Heart right ventricle (tissue), 16 donors: ENCODE data around the gene TDRKH. TPM values are rescaled to one million over a fixed set of nuclear protein-coding genes. Genes with fewer than 3 reads are reported as not detected.

Source experiments
- ATAC-seq, 8 donors: fragments of 200-7000 bp; cut with Tn5 transposase; one replicate each; pipeline ENCODE4 v1.9.1; 2020; ENCODE audit warnings: mild to moderate bottlenecking in 8 of 8, moderate library complexity in 8 of 8, moderate number of reproducible peaks in 1 of 8
- DNase-seq, 2 donors: peaks; one replicate each; pipeline ENCODE4 v3.0.0-alpha.2; 2020
- H3K27ac ChIP-seq, 10 donors: fragments of 200-600 bp; sonication (generic) in 2 of 10; one replicate each; pipeline versions ENCODE4 v1.5.0 to v1.8.0; 2020 to 2022; ENCODE audit warnings: mild to moderate bottlenecking in 3 of 10
- H3K27me3 ChIP-seq, 7 donors: fragments of 200-600 bp; one replicate each; pipeline ENCODE4 v1.8.0; 2021 to 2022; ENCODE audit warnings: mild to moderate bottlenecking in 2 of 7
- H3K36me3 ChIP-seq, 9 donors: fragments of 200-600 bp; sonication (generic) in 1 of 9; one replicate each; pipeline versions ENCODE4 v1.5.0 to v1.8.0; 2020 to 2022; ENCODE audit warnings: mild to moderate bottlenecking in 2 of 9
- H3K4me1 ChIP-seq, 9 donors: fragments of 200-600 bp; sonication (generic) in 1 of 9; one replicate each; pipeline versions ENCODE4 v1.5.0 to v1.8.0; 2020 to 2022; ENCODE audit warnings: mild to moderate bottlenecking in 4 of 9
- H3K4me3 ChIP-seq, 10 donors: fragments of 200-600 bp; sonication (generic) in 2 of 10; one replicate each; pipeline versions ENCODE4 v1.5.0 to v1.8.0; 2020 to 2022; ENCODE audit warnings: mild to moderate bottlenecking in 7 of 10, moderate library complexity in 2 of 10
- H3K9me3 ChIP-seq, 11 donors: fragments of 200-600 bp in 10 of 11; sonication (generic) in 2 of 11; one replicate each; pipeline versions ENCODE4 v1.5.0 to v1.8.0; 2013 to 2022; ENCODE audit warnings: mild to moderate bottlenecking in 2 of 11, control low read depth in 1 of 11, moderate library complexity in 1 of 11
- CTCF ChIP-seq, 9 donors: fragments of 200-600 bp; sonication (generic) in 2 of 9; IDR thresholded peaks; one replicate each; pipeline versions ENCODE4 v1.5.0 to v1.8.0; 2021 to 2022; ENCODE audit warnings: antibody characterized with exemption in 9 of 9, mild to moderate bottlenecking in 5 of 9, moderate library complexity in 1 of 9
- WGBS, 2 donors: extraction: QIAGEN DNeasy Blood & Tissue Kit; methylation state at CpG; one replicate each; pipeline ENCODE4 v1.1.7; 2013; ENCODE audit warnings: inconsistent platforms in 1 of 2; 5-methylcytosine and 5-hydroxymethylcytosine counted together
- intact Hi-C, 10 donors: fragments of 100-400 bp; cut with DNase I; formaldehyde crosslinking; loops; one replicate each; pipeline versions ENCODE4 v1.11.1 to v1.14.2; 2022
- polyA plus RNA-seq, 2 donors: library from polyadenylated mRNA; stranded (reverse); fragments of 200-250 nt; gene quantifications; one replicate each; pipeline ENCODE4 v1.2.3, GENCODE V29; 2013
- total RNA-seq, 10 donors: library from RNA; stranded (reverse); fragmentation: NEBNext Ultra II Directional in 3 of 10; extraction: Animal tissue kit (Norgen Biotek cat#: 25700) in 3 of 10; gene quantifications; one replicate each; pipeline versions ENCODE4 v1.2.1 to v1.2.4, GENCODE V29; 2021 to 2023
- donor health status: Arrhythmogenic right ventricular cardiomyopathy.
- donor health status: ischemic (EF 13 %, LVEDD 7.1; RV severe dilation, severe dysfunction).
- donor health status: healthy with polysubstance abuse.
- donor health status: DM: no; HTN: yes; CAD: no.
- donor health status: DM: no; HTN: no; CAD: no.
- donor health status: ischemic (EF 25% LVEDD 6.9; RV normal size, moderate dysfunction).
- donor health status: ischemic (EF 25% LVEDD 5.7; RV mildly dilated, moderate dysfunction).
- donor health status: healthy.
- donor health status: DM: yes; HTN: yes; CAD: no.
- donor health status: Ischemic cardiomyopathy.
- donor health status: ischemic (EF 35%, LVEDD 5.7; RV mildly dilated, moderate dysfunction).
- donor health status: nonischemic (EF 11% LVEDD 7.7; RV severe dilation, severe dysfunction).
- donor health status: DM: yes; HTN: yes; CAD: no.
- donor health status: PGD.
- donor health status: ischemic (EF 29% LVEDD 5.4; RV normal size, mild dysfunction).
- donor health status: nonischemic (EF 23%, LVEDD 6.1; RV moderate dilation, normal function).

The TDRKH gene
- total and polyA plus RNA-seq, 12 donors = 3.4 to 7.6 (median 5.0) TPM

- Histone ChIP-seq H3K36me3 (no peaks in the 10 kb centered on the region), H3K27me3 (peaks cover 0 to 16% (median 5%) of the 10 kb centered on the region in 7 donors), H3K9me3 (no peaks in the 10 kb centered on the region), H3K27ac (no peak within 1 kb of the TSS), H3K4me3 (no peak within 1 kb of the TSS), H3K4me1 (no peaks in the 10 kb centered on the region)
- TF ChIP-seq CTCF (IDR thresholded peaks at IDR 0.05) = no peak
- no peak for DNase-seq
- intact Hi-C loops = loop anchor here in 1 of 10 donors (10.0 kb wide), 1 partner anchor 50 kb away; no protein-coding TSS in a partner anchor
- WGBS, 2 donors = 62% methylated on average over 12 of the region's 12 CpGs
- ATAC-seq = no peak
These were observed 14.9 kb upstream of the TDRKH start, which contains the start of gene LINGO4 for GRCh38 chr1:151805066-151805820. TSS of gene LINGO4 (minus strand) at chr1:151805419. CDS start at chr1:151802704, 2,715 bp downstream.

GRCh38 chr1:151803915-151804314 lies 13.6 kb upstream of the TDRKH start:
- no peak for TF ChIP-seq CTCF (IDR thresholded peaks at IDR 0.05)
- intact Hi-C loops = loop anchor here in 1 of 10 donors (10.0 kb wide), 1 partner anchor 49 kb away; no protein-coding TSS in a partner anchor
- H3K27me3 ChIP-seq = peaks cover 0 to 28% (median 7%) of the 10 kb centered on the region in 7 donors
- no peaks in the 10 kb centered on the region for H3K9me3 ChIP-seq
- 92 to 94% methylated on average over 3 of the region's 3 CpGs for WGBS, 2 donors
- H3K4me3 ChIP-seq = no peak overlapping the region
- no peaks in the 10 kb centered on the region for H3K36me3 ChIP-seq
- H3K4me1 ChIP-seq = no peaks in the 10 kb centered on the region
- H3K27ac ChIP-seq = no peak overlapping the region
- DNase-seq (no peak), ATAC-seq (no peak)

GRCh38 chr1:151803164-151803563 lies 12.9 kb upstream of the TDRKH start:
- H3K27me3 ChIP-seq = peaks cover 0 to 33% (median 7%) of the 10 kb centered on the region in 7 donors

GRCh38 chr1:151802372-151802771 lies 12.1 kb upstream of the TDRKH start:
- Histone ChIP-seq H3K27ac (no peak overlapping the region), H3K4me3 (no peak overlapping the region), H3K9me3 (no peaks in the 10 kb centered on the region), H3K4me1 (no peaks in the 10 kb centered on the region), H3K36me3 (no peaks in the 10 kb centered on the region), H3K27me3 (peaks cover 0 to 33% (median 7%) of the 10 kb centered on the region in 7 donors)
- intact Hi-C loops = loop anchor here in 1 of 10 donors (10.0 kb wide), 1 partner anchor 48 kb away; no protein-coding TSS in a partner anchor
- ATAC-seq (no peak), DNase-seq (no peak)
- 92 to 95% methylated on average over 5 of the region's 5 CpGs for WGBS, 2 donors
- no peak for TF ChIP-seq CTCF (IDR thresholded peaks at IDR 0.05)

More at GRCh38 chr1:151803164-151803563, 12.9 kb upstream of the TDRKH start:
- Histone ChIP-seq H3K9me3 (no peaks in the 10 kb centered on the region), H3K27ac (no peak overlapping the region), H3K4me3 (no peak overlapping the region), H3K4me1 (no peaks in the 10 kb centered on the region), H3K36me3 (no peaks in the 10 kb centered on the region)
- TF ChIP-seq CTCF (IDR thresholded peaks at IDR 0.05) = no peak
- no peak for ATAC-seq
- no peak for DNase-seq
- intact Hi-C loops = loop anchor here in 1 of 10 donors (10.0 kb wide), 1 partner anchor 48 kb away; no protein-coding TSS in a partner anchor
